Activated naive CD8-positive, alpha-beta T cell treated with anti-CD3 and anti-CD28 coated beads, Interleukin-2, amount 50 U/mL, for 16 hours (primary cell): ENCODE results near the gene OTOS.

Source experiments
- DNase-seq: peaks from one replicate; pipeline ENCODE4 v3.0.0-alpha.2; 2020; ENCODE audit warnings: low read depth, low spot score

Gene OTOS

GRCh38 chr2:240167588-240167880 lies 27.1 kb upstream of the OTOS start:
- DNase-seq, result no peak

- no peak for DNase-seq
These were observed 26.5 kb upstream of the OTOS start for GRCh38 chr2:240166761-240167587.

- no peak for DNase-seq
These were observed 25.7 kb upstream of the OTOS start for GRCh38 chr2:240166191-240166590.

- no peak for DNase-seq
These were observed 25.2 kb upstream of the OTOS start for GRCh38 chr2:240165661-240166060.

DNA sequence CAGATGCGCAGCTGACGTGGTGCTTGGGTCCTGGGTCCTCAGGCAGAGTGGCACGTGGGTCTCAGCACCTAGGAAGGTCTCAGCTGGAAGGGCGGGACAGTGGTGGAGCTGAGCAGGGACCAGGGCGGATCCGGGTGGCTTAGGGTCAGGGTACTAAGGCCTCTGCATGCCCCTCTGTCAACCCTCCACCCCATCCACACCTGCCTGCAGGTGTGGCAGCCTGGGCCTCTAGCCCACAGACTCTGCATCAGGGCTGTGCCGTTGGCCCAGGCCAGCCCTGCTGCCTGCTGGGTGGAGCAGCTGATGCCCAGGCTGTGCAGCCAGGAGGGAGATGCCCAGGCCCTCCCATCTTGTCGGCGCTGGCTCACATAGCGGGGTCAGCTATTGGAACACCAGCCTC lies 24.6 kb upstream of the OTOS start:
- DNase-seq, result no peak

GRCh38 chr2:240164586-240164985 lies 24.1 kb upstream of the OTOS start:
- DNase-seq, result no peak

GRCh38 chr2:240163844-240164574 lies 23.6 kb upstream of the OTOS start:
- DNase-seq, result no peak

DNA sequence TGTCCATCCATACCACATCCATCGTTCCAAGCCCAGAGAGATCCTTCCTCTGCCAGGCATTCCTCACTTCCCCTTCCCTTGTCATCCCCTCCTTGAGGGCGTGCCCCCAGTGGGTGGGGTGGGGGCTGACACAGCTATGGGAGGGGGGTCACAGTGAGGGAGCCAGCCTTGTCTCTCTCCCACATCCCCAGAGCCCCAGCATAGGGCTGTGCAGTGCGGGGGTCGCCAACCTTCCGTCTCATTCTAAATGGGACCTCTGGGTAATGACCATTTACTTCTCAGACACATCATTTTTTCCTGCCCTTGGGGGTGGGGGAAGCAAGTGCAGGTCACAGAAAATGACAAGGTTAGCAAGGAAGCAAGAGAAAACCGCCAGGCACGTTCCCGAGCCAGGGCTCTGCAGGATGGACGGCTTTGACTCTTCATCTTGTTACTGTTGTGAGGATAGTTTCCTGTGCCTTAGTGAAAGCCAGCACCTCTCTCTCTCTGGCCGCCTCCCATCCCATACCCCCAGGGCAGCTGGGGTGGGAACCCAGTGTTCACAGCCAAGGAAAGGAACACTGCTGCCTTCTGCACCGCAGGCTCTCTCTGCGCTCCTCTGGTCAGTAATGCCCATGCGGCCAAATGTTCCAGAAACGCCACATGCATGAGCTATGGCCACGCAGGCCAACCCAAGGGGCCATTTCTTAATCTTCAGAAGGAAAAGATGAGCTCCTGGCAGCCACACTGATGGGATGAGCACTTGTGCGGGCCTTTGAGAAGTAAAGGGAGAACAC lies 22.7 kb upstream of the OTOS start:
- no peak for DNase-seq

- no peak for DNase-seq
These were observed 22.1 kb upstream of the OTOS start for GRCh38 chr2:240162531-240162930.

DNA sequence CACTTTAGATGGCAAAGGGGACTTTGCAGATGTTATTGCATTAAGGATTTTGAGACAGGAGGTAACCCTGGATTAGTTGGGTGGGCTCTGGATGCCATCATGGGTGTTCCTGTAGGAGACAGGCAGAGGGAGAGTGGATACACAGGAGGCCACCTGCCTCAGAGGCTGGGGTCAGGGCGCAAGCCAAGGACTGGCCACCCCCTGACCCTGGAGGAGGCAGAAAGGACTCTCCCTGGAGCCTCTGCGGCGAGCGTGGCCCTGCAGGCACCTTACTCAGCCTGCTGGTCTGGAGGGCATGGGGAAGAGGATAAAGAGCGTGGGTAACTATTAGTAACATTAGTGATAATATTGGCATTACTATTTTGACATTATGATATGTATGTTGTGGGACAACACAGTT lies 21.6 kb upstream of the OTOS start:
- no peak for DNase-seq

DNA sequence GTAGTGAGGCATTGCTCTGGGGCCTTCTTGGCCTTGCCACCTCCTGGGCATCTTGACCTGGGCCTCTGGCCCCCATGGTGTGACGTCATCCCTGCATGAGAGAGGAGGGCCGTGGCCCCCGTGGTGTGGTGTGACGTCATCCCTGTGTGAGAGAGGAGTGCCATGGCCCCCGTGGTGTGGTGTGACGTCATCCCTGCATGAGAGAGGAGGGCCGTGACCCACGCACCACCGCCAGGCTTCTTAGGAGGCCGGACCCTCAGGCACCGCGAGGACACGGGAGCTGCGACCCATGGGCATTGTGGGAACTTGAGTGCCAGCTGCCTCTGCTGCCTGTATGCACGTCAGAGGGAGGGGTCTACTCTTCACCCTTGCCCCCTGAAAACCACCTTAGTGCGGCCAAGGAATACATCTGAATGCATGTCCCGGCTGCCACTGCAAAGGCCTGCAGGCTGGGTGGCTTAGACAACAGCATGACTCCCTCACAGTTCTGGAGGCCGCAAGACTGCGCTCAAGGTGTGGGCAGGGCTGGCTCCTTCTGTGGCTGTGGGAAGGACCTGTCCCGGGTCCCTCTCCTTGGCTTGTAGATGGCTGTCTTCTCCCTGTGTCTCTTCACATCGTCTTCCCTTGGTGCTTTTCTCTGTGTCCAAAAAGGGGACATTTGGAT lies 20.8 kb upstream of the OTOS start:
- DNase-seq, result no peak

- no peak for DNase-seq
These were observed 20.0 kb upstream of the OTOS start for GRCh38 chr2:240160291-240161086.

DNA sequence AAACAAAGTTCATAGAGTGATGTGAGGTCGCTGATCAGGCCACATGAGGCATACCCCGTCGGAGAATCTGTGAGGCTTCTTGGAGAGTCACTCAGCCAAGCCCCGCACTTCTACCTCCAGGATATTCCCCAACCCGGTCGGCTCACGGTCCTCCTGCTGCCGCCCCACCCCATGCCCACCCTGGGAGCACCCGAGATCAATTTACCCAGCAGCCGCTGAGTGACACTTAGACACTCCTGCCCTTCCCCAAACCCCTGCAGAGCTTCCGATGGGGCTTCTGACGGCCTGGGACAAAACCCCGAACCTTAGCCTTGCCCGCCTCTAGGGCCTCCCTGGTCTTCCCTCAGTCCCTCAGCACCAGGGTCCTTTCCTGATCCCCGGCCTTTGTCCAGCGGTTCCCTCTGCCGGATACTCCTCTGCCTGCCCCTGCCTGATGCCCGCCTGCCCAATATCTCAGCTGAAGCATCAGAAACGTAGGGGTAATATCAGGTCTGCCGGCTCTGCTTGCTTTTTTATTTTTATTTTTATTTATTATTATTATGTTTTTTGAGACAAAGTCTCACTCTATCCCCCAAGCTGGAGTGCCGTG lies 18.9 kb upstream of the OTOS start:
- no peak for DNase-seq

DNA sequence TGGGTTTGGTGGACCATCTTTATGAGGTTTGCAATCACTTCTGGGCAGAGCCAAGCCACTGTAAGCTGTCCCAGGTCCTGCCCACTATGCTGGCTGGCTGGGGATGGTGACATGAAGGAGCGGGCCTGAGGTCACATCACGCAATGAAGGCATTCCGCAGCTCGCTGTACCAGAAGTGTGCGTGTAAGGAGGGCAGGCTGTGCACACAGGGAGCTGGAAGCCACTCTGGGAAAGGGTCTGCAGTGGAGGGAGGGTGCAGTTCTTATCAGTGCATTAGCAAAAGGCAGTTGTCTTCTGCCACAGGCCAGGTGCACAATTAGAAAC lies 16.7 kb upstream of the OTOS start:
- no peak for DNase-seq

DNA sequence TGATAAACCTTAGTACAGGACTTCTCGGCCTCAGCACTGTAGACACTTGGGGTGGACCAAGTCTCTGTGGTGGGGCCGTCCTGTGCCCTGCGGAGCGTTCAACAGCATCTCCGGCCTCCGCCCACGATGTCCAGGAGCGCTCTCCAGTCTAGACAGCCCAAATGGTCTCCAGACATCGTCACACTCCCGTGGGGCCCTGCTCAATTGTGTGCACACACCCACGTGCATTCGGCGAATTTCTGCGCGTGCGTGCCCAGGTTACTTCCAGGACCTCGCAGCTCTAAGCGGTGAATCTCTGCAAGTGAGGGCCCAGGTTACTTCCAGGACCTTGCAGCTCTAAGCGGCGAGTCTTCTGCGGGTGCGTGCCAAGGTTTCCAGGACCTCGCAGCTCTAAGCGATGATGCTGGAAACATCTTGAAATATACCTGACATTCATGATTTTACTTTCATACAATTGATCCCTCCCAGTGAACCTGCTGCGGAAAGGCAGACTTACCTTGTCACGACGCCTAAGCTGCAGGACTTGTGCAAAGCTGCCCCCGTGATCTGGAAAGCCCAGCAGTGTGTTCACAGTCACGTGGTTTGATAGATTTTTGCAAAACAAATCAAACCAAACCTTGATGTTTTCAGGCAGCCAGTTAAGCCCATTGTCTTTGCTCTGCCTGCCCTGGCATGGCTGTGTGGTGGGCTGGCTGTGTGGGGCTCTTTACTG lies 16.1 kb upstream of the OTOS start:
- no peak for DNase-seq

DNA sequence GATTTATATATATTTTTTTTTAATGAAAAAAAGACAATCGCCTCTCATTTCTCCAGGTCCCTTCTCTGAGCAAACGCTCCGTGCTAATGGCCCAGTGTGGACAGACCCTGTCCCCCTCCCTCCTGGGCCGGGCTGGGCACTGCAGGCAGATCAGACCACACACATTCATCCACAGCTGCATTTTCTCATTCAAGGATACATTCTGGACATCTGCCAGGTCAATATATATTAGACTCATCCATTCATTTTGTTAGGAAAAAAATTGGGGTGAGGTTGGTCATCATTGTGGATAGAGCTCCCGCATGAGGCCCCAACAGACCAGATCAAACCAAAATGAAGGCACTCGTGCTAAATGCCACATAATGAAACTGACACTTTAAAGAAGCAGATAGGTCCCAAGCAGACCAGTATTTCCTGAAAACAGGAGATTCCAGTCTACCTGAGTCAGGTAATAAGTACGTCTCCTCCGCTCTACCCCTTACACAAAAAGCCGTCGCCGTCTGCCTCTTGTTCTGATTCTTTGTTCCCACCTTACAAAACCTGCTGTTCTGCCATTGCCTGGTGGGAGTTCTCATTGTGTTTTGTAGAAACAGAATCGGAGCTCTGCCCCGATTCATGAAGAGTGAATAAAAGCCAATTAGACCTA lies 15.4 kb upstream of the OTOS start:
- DNase-seq, result no peak

DNA sequence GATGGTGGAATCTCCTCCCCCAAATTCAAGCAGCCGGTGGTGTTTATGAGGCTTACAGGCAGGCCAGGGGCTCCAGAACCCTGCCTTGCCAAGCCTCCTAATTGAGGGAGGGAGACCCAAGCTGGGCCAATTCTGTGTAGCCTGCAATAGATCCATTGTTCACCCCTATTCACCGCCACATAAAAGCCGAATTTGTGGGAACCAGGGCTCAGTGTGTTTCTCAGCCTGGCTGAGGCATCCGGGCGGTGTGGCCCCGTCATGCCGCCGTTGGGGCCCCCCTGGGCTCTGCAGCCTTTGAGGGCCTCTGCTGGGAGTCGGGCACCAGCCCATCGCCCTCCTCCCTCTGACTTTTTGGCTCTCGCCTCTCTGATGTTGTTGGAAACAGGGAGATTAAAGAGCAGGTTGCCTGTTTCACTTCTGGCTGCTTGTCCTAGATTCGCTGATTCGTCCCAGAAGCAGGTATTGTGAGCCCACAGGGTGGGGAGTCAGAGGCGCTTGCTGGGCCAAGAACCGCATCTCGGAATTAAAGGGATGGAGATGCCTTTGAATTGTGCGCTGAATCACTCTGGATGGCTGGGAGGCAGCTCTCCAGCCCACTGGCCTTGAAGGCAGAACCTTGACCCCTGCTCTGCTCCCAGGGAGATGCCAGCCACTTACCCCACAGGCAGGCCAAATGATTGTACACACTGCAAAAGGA lies 14.7 kb upstream of the OTOS start:
- DNase-seq, result no peak

DNA sequence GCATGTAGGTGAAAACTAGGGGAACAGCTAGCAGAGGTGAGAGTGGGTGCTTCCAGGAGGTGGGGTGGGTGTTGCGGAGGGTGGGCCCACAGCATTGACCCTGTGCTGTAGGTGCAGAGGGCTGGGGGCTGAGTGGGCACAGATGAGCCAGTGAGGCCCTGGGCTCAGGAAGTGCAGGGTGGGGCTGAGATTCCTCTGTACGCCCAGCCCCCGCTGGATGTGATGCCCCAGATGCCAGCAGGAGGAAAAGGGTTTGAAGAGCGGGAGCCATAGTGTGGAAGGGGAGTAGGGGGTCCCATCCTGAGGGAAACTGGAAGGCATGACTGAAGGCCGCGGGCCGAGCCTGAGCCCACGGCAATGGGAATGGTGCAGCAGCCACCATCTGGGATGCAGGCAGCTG lies 14.1 kb upstream of the OTOS start:
- DNase-seq, result no peak

DNA sequence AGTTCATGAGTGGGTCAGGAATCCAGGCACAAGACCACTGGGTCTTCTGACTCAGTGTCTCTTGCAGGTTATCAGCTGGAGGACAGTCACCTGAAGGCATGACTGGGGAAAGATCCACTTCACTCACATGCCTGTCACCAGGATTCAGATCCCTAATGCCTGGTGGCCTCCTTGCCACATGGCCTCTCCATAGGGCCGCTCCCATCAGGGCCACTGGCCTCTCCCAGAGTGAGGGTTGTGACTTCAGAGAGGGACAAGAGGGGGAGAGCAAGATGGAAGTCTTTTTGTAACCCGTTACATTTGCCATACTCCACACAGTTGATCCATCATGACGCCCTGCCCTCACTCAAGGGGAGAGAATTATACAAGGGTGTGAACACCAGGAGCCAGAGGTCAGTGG lies 13.0 kb upstream of the OTOS start:
- DNase-seq, result no peak
